ENCODE results near the gene S100A1. TPM values are rescaled to one million over a fixed set of nuclear protein-coding genes. Genes with fewer than 3 reads are reported as not detected.

S100A1 gene
- total RNA-seq, 1 experiment from 2014 or later: 18.1 TPM

DNA sequence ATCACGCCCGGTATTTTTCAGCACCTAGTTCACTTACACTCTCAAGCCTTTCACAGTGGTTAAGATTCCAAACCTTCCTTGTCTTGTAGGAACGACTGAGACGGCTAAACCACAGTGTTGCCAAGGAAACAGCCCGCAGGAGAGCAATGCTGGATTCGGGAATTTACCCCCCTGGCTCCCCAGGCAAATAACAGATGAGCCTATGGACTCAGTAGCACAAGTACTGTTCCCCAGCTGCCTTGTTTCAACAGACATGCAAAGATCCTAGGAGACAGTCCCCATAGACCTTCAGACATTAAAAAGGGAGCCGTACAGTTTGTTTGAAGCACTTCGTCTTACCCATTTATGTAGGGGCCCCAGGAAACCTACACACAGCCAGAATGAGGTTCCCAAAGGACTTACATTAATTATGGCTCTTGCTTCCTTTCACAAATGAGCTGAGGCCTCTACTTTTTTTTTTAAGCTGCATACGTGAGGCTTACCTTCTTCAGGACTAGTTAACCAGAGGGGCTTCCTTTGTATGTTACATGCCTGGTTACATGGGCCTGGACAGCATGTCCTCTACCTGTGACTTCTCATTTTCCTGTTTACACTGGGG is 33.0 kb downstream of the S100A1 start:
- Histone ChIP-seq H3K4me1 (no peaks in the 10 kb centered on the region), H3K27me3 (replicated peaks; ENCODE audit: control insufficient read depth, insufficient read depth, low read length) (no peaks in the 10 kb centered on the region), H3K36me3 (ENCODE audit: control insufficient read depth, insufficient read depth, low read length) (peaks cover 11% of the 10 kb centered on the region), H3K4me3 (ENCODE audit: low read depth, low read length) (no peak overlapping the region), H3K9me3 (no peaks in the 10 kb centered on the region)
- H3K4me1 Mint-ChIP-seq (ENCODE audit: low read depth, unreplicated experiment): peaks cover 7% of the 10 kb centered on the region
- intact Hi-C loops (cut with micrococcal nuclease; ENCODE audit: unreplicated experiment): no loop called here
- no peaks in the 10 kb centered on the region for H3K27me3 Mint-ChIP-seq (ENCODE audit: insufficient read depth, unreplicated experiment)
- no peak overlapping the region for H3K27ac Mint-ChIP-seq (ENCODE audit: unreplicated experiment)
- POLR2A ChIA-PET: interaction anchor here (1.2 kb wide), 1 partner anchor 95 kb away, joined by 3 read pairs; the partner anchor contains the start of gene S100A2
- CTCF ChIA-PET: no interaction called here
- TSS peak; percentile 6 for BruUV-seq (replicated peaks)
- H3K9me3 Mint-ChIP-seq (ENCODE audit: unreplicated experiment): no peaks in the 10 kb centered on the region
- H3K36me3 Mint-ChIP-seq (ENCODE audit: insufficient read depth, unreplicated experiment): peaks cover 14% of the 10 kb centered on the region
- DNase-seq: no peak
- TF ChIP-seq, protein P1, sequence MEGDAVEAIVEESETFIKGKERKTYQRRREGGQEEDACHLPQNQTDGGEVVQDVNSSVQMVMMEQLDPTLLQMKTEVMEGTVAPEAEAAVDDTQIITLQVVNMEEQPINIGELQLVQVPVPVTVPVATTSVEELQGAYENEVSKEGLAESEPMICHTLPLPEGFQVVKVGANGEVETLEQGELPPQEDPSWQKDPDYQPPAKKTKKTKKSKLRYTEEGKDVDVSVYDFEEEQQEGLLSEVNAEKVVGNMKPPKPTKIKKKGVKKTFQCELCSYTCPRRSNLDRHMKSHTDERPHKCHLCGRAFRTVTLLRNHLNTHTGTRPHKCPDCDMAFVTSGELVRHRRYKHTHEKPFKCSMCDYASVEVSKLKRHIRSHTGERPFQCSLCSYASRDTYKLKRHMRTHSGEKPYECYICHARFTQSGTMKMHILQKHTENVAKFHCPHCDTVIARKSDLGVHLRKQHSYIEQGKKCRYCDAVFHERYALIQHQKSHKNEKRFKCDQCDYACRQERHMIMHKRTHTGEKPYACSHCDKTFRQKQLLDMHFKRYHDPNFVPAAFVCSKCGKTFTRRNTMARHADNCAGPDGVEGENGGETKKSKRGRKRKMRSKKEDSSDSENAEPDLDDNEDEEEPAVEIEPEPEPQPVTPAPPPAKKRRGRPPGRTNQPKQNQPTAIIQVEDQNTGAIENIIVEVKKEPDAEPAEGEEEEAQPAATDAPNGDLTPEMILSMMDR (IDR thresholded peaks at IDR 0.05; ENCODE audit: insufficient read depth in 1 of 2, low read depth in 1 of 2, low read length in 1 of 2, severe bottlenecking in 1 of 2, unreplicated experiment in 1 of 2): no peak
- H3K4me3 Mint-ChIP-seq (ENCODE audit: unreplicated experiment): no peak overlapping the region

DNA sequence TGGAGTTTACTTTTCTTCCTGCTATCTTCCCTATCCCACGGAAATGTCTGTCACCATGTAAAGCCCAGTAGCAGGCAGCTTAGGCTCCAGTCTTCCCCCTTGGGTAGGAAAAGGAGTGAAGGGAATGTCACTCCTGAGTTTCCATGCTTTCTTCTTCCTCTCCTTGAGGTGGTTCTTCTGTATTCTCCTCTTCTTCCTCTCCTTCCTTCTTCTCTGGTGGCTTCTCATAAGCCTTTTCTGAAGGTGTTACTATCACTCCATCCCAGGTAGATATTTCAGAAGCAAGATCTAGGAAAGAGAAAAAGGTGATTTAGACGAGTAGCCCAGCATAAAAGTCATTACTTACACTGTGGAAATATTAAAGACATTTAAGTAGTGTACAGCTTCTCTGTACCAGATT is 34.0 kb downstream of the S100A1 start:
- POLR2A ChIA-PET: no interaction called here

DNA sequence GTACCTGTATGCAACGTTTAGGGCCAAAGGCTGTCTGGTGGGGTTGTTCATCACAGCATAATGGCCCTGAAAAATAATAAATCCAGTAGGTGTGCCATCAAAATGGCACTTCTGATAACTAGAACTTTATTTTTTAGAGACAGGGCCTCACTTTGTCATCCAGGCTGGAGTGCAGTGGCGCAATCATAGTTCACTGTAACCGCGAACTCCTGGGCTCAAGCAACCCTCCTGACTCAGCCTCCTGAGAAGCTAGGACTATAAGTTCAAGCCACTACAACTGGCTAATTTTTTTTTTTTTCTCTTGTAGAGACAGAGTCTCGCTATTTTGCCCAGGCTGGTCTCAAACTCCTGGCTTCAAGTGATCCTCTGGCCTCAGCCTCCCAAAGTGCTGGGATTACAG is 35.0 kb downstream of the S100A1 start:
- POLR2A ChIA-PET: interaction anchor here (0.6 kb wide), 1 partner anchor 37 kb away, joined by 3 read pairs; no protein-coding TSS in a partner anchor

More for the DNA sequence above, 34.0 kb downstream of the S100A1 start:
- Histone ChIP-seq H3K4me3 (ENCODE audit: low read depth, low read length) (no peak overlapping the region), H3K9me3 (no peaks in the 10 kb centered on the region), H3K4me1 (no peaks in the 10 kb centered on the region), H3K36me3 (ENCODE audit: control insufficient read depth, insufficient read depth, low read length) (peaks cover 13% of the 10 kb centered on the region), H3K27me3 (replicated peaks; ENCODE audit: control insufficient read depth, insufficient read depth, low read length) (no peaks in the 10 kb centered on the region)
- CTCF ChIA-PET: interaction anchor here (1.1 kb wide), 1 partner anchor 35 kb away, joined by 3 read pairs; the partner anchor contains the start of gene S100A13
- Mint-ChIP-seq H3K27me3 (ENCODE audit: insufficient read depth, unreplicated experiment) (no peaks in the 10 kb centered on the region), H3K27ac (ENCODE audit: unreplicated experiment) (no peak overlapping the region), H3K36me3 (ENCODE audit: insufficient read depth, unreplicated experiment) (peaks cover 14% of the 10 kb centered on the region), H3K9me3 (ENCODE audit: unreplicated experiment) (no peaks in the 10 kb centered on the region), H3K4me3 (ENCODE audit: unreplicated experiment) (no peak overlapping the region), H3K4me1 (ENCODE audit: low read depth, unreplicated experiment) (peaks cover 7% of the 10 kb centered on the region)
- intact Hi-C loops (cut with micrococcal nuclease; ENCODE audit: unreplicated experiment): no loop called here
- no peak for DNase-seq
- TF ChIP-seq, protein P1 (IDR thresholded peaks at IDR 0.05; ENCODE audit: insufficient read depth in 1 of 2, low read depth in 1 of 2, low read length in 1 of 2, severe bottlenecking in 1 of 2, unreplicated experiment in 1 of 2): no peak
- TSS peak; percentile 63 for BruUV-seq (replicated peaks)

More for the DNA sequence above, 35.0 kb downstream of the S100A1 start:
- no TSS peak for BruUV-seq (replicated peaks)
- CTCF ChIA-PET: interaction anchor here (1.1 kb wide), 1 partner anchor 36 kb away, joined by 3 read pairs; the partner anchor contains the start of gene S100A13
- H3K27ac Mint-ChIP-seq (ENCODE audit: unreplicated experiment): no peak overlapping the region
- H3K27me3 ChIP-seq (replicated peaks; ENCODE audit: control insufficient read depth, insufficient read depth, low read length): no peaks in the 10 kb centered on the region
- no peaks in the 10 kb centered on the region for H3K4me1 ChIP-seq
- no peaks in the 10 kb centered on the region for H3K9me3 Mint-ChIP-seq (ENCODE audit: unreplicated experiment)
- no peaks in the 10 kb centered on the region for H3K27me3 Mint-ChIP-seq (ENCODE audit: insufficient read depth, unreplicated experiment)
- intact Hi-C loops (cut with micrococcal nuclease; ENCODE audit: unreplicated experiment): no loop called here
- H3K9me3 ChIP-seq: no peaks in the 10 kb centered on the region
- TF ChIP-seq, protein P1 (IDR thresholded peaks at IDR 0.05; ENCODE audit: insufficient read depth in 1 of 2, low read depth in 1 of 2, low read length in 1 of 2, severe bottlenecking in 1 of 2, unreplicated experiment in 1 of 2): no peak
- no peak overlapping the region for H3K4me3 ChIP-seq (ENCODE audit: low read depth, low read length)
- peaks cover 14% of the 10 kb centered on the region for H3K36me3 Mint-ChIP-seq (ENCODE audit: insufficient read depth, unreplicated experiment)
- H3K4me3 Mint-ChIP-seq (ENCODE audit: unreplicated experiment): no peak overlapping the region
- H3K4me1 Mint-ChIP-seq (ENCODE audit: low read depth, unreplicated experiment): peaks cover 7% of the 10 kb centered on the region
- no peak for DNase-seq
- peaks cover 13% of the 10 kb centered on the region for H3K36me3 ChIP-seq (ENCODE audit: control insufficient read depth, insufficient read depth, low read length)
